ENCODE measurements around the gene DNM3. TPM values are rescaled to one million over a fixed set of nuclear protein-coding genes. Genes with fewer than 3 reads are reported as not detected.
A peak's percentile ranks its signal among the peaks of the same experiment; 100 is the strongest.

The DNM3 gene
- total and polyA plus RNA-seq, 2 experiments from 2014 or later, result 0.11 to 1.4 TPM

DNA sequence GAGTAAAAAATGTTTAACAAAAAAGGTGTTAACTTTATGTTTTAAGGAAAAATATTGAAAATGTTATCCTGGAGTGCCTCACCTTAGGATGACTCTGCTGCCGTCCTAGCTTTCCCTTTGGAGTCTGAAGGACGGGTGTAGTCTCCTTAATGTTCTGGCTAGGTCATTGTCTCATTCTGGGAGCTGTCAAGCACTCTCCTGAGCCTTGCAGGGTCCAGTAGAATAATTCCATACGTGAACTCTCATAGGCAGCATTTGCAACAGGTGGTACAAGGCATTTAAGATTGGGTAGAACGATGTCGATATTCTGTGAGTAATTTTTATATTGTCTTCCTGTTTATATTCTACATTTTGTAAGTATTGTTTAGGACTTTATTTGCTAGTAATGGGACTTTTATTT, 295.6 kb downstream of the DNM3 start:
- H3K79me2 ChIP-seq (ENCODE audit: insufficient read depth), result peaks cover 26% of the 10 kb centered on the region
- H3K27ac ChIP-seq, result peak overlapping the region; percentile 98
- peak; percentile 42 for DNase-seq
- 5 to 9% methylated on average over 5 of the region's 5 CpGs for WGBS, 2 experiments (ENCODE audit: low coverage in 1 of 2, low lambda C conversion rate in 2 of 2, missing lambda C conversion rate in 2 of 2)
- H3K9me3 ChIP-seq (ENCODE audit: low read depth), result no peaks in the 10 kb centered on the region
- TF ChIP-seq EZH2phosphoT487 (IDR thresholded peaks at IDR 0.05; ENCODE audit: insufficient read depth, low read depth) (no peak), EZH2 (IDR thresholded peaks at IDR 0.05; ENCODE audit: insufficient read depth, poor library complexity, severe bottlenecking) (no peak)
- H3K27me3 ChIP-seq (replicated peaks; ENCODE audit: insufficient read depth), result no peaks in the 10 kb centered on the region
- in situ Hi-C loops (cut with MboI), result loop anchor here (5.0 kb wide), 1 partner anchor 255 kb away; no protein-coding TSS in a partner anchor
- no peak overlapping the region for H2AFZ ChIP-seq
- H3K9ac ChIP-seq, result peak overlapping the region; percentile 15; the same call in 1 of the 2 replicates
- H3K36me3 ChIP-seq (ENCODE audit: low read depth), result peaks cover 37% of the 10 kb centered on the region
- H3K4me1 ChIP-seq (ENCODE audit: insufficient read depth), result peaks cover 66% of the 10 kb centered on the region
- H3K4me2 ChIP-seq (ENCODE audit: unreplicated experiment), result peak overlapping the region; percentile 68
- peaks cover 71% of the 10 kb centered on the region for H3F3A ChIP-seq (ENCODE audit: insufficient read depth)
- no peaks in the 10 kb centered on the region for H4K20me1 ChIP-seq (ENCODE audit: insufficient read depth)
- H3K9me2 ChIP-seq (ENCODE audit: insufficient read depth), result no peaks in the 10 kb centered on the region
- peak overlapping the region; percentile 34 for H3K4me3 ChIP-seq

DNA sequence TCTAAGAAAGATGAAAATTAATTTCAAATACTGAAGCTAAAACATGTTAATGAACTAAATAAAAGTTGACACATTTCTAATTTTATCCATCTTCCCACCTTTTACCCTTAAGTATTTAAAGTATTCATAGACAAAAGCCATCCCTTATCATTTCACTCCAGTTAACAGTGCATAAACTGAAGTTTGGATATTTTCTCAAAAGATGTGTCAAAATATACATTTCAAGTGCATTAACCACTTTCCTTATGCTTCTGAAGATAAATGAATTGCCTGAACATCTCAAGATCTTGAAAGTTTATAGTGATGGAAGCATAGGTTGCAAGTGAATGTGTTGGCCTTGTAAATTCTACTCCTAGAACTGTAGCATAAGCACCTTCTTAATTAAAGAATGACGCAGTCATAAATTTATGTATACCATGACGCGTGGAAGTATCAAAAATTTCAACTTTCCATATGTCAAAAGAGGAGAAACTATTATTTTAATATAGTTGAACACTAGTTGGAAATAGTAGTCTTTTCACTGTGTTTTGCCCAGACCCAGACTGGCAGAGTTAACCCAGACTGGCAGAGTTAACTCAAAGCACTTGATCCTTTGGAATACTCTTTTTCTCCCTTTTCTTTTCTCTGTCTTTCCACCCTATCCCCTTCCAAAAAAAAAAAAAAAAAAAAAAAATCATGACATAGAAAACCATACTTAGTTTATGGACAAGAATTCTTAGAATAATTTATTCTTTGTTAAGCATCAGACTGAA, 296.6 kb downstream of the DNM3 start:
- no peak for TF ChIP-seq EZH2 (IDR thresholded peaks at IDR 0.05; ENCODE audit: insufficient read depth, poor library complexity, severe bottlenecking)
- no peak for TF ChIP-seq EZH2phosphoT487 (IDR thresholded peaks at IDR 0.05; ENCODE audit: insufficient read depth, low read depth)
- H3K4me2 ChIP-seq (ENCODE audit: unreplicated experiment), result peak overlapping the region; percentile 68
- H3K4me3 ChIP-seq, result no peak overlapping the region
- H3K36me3 ChIP-seq (ENCODE audit: low read depth), result peaks cover 41% of the 10 kb centered on the region
- H3K9me2 ChIP-seq (ENCODE audit: insufficient read depth), result no peaks in the 10 kb centered on the region
- no peak overlapping the region for H2AFZ ChIP-seq
- peaks cover 78% of the 10 kb centered on the region for H3F3A ChIP-seq (ENCODE audit: insufficient read depth)
- peaks cover 66% of the 10 kb centered on the region for H3K4me1 ChIP-seq (ENCODE audit: insufficient read depth)
- 37 to 50% methylated on average over 3 of the region's 3 CpGs for WGBS, 2 experiments (ENCODE audit: low coverage in 1 of 2, low lambda C conversion rate in 2 of 2, missing lambda C conversion rate in 2 of 2)
- no peaks in the 10 kb centered on the region for H3K27me3 ChIP-seq (replicated peaks; ENCODE audit: insufficient read depth)
- H4K20me1 ChIP-seq (ENCODE audit: insufficient read depth), result no peaks in the 10 kb centered on the region
- peak overlapping the region; percentile 15; the same call in 1 of the 2 replicates for H3K9ac ChIP-seq
- H3K27ac ChIP-seq, result peak overlapping the region; percentile 98
- in situ Hi-C loops (cut with MboI), result loop anchor here (5.0 kb wide), 1 partner anchor 254 kb away; no protein-coding TSS in a partner anchor
- H3K9me3 ChIP-seq (ENCODE audit: low read depth), result no peaks in the 10 kb centered on the region
- H3K79me2 ChIP-seq (ENCODE audit: insufficient read depth), result peaks cover 35% of the 10 kb centered on the region
- no peak for DNase-seq

DNA sequence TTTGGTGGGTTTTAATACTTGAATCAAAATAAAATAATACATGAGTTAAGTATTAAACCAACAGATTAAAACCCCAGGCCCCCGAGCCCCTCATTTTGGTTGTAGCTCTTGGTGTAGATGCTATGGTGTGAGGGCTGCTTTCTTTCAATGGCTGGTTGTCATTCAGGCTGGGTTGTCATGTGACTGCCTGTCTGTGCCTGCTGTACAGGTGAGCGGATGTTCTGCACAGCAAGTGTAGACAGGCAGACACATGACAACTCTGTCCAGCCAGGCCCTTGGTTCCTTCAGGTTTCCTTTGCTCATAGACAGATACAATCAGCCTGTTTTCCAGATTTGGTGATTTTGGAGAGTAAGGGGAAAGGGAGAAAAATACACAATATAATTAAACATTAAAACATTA, 297.3 kb downstream of the DNM3 start:
- TF ChIP-seq EZH2 (IDR thresholded peaks at IDR 0.05; ENCODE audit: insufficient read depth, poor library complexity, severe bottlenecking) (no peak), EZH2phosphoT487 (IDR thresholded peaks at IDR 0.05; ENCODE audit: insufficient read depth, low read depth) (no peak)
- Histone ChIP-seq H3K4me2 (ENCODE audit: unreplicated experiment) (peak overlapping the region; percentile 99), H4K20me1 (ENCODE audit: insufficient read depth) (no peaks in the 10 kb centered on the region), H3K9me3 (ENCODE audit: low read depth) (no peaks in the 10 kb centered on the region), H3F3A (ENCODE audit: insufficient read depth) (peaks cover 86% of the 10 kb centered on the region), H3K9ac (no peak overlapping the region), H3K27me3 (replicated peaks; ENCODE audit: insufficient read depth) (no peaks in the 10 kb centered on the region), H3K4me3 (no peak overlapping the region), H3K9me2 (ENCODE audit: insufficient read depth) (no peaks in the 10 kb centered on the region), H2AFZ (no peak overlapping the region), H3K4me1 (ENCODE audit: insufficient read depth) (peaks cover 66% of the 10 kb centered on the region), H3K27ac (peak overlapping the region; percentile 98; the same call in 1 of the 2 replicates), H3K36me3 (ENCODE audit: low read depth) (peaks cover 43% of the 10 kb centered on the region), H3K79me2 (ENCODE audit: insufficient read depth) (peaks cover 43% of the 10 kb centered on the region)
- WGBS, 2 experiments (ENCODE audit: low coverage in 1 of 2, low lambda C conversion rate in 2 of 2, missing lambda C conversion rate in 2 of 2), result 17 to 18% methylated on average over 2 of the region's 2 CpGs
- in situ Hi-C loops (cut with MboI), result loop anchor here (5.0 kb wide), 1 partner anchor 254 kb away; no protein-coding TSS in a partner anchor
- DNase-seq, result no peak

DNA sequence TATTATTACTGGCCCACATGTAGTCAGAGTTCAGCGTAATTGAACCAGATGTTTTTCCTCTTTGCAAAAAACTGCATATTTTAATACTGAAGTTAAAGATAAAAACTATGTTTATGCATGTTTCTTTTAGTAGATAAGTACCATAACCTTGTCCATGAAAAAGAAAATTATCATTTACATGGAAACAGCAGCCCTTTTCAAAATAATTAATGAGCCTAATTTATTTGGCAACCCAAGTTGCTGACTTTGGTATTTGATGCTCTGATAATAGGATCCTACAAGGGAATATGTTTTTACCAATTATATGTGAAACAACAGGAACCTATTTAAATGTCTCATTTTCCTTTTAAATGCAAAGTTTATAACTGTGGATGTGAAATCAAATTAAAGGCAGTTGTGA, 297.9 kb downstream of the DNM3 start:
- no peak overlapping the region for H2AFZ ChIP-seq
- no peaks in the 10 kb centered on the region for H4K20me1 ChIP-seq (ENCODE audit: insufficient read depth)
- DNase-seq, result no peak
- no peaks in the 10 kb centered on the region for H3K9me3 ChIP-seq (ENCODE audit: low read depth)
- H3K27ac ChIP-seq, result peak overlapping the region; percentile 98
- peaks cover 49% of the 10 kb centered on the region for H3K79me2 ChIP-seq (ENCODE audit: insufficient read depth)
- H3F3A ChIP-seq (ENCODE audit: insufficient read depth), result peaks cover 88% of the 10 kb centered on the region
- peak overlapping the region; percentile 99 for H3K4me3 ChIP-seq
- peak overlapping the region; percentile 99 for H3K4me2 ChIP-seq (ENCODE audit: unreplicated experiment)
- WGBS, 2 experiments (ENCODE audit: low coverage in 1 of 2, low lambda C conversion rate in 2 of 2, missing lambda C conversion rate in 2 of 2), result 11 to 15% methylated on average over 1 of the region's 1 CpG
- no peaks in the 10 kb centered on the region for H3K27me3 ChIP-seq (replicated peaks; ENCODE audit: insufficient read depth)
- peak overlapping the region; percentile 99 for H3K9ac ChIP-seq
- TF ChIP-seq EZH2phosphoT487 (IDR thresholded peaks at IDR 0.05; ENCODE audit: insufficient read depth, low read depth) (no peak), EZH2 (IDR thresholded peaks at IDR 0.05; ENCODE audit: insufficient read depth, poor library complexity, severe bottlenecking) (no peak)
- H3K9me2 ChIP-seq (ENCODE audit: insufficient read depth), result no peaks in the 10 kb centered on the region
- peaks cover 43% of the 10 kb centered on the region for H3K36me3 ChIP-seq (ENCODE audit: low read depth)
- H3K4me1 ChIP-seq (ENCODE audit: insufficient read depth), result peaks cover 64% of the 10 kb centered on the region
- in situ Hi-C loops (cut with MboI), result loop anchor here (5.0 kb wide), 1 partner anchor 253 kb away; no protein-coding TSS in a partner anchor

Measured in GM23248 (cell line).